Caco-2 (cell line): ENCODE results near the gene ZFAND2A. TPM values are rescaled to one million over a fixed set of nuclear protein-coding genes. Genes with fewer than 3 reads are reported as not detected.

Experiments used
- BruUV-seq: library from RNA; stranded (reverse); fragments of 400-500 nt; replicated peaks from 2 replicates; lab custom pipeline; 2021; lab: Mats Ljungman, UMichigan
- CTCF ChIA-PET: fragments of 300-600 bp; sonication (Branson Sonifier 250); formaldehyde crosslinking; loops from one replicate; lab custom pipeline; 2022; ENCODE audit warnings: antibody characterized with exemption; lab: Charles Lee
- POLR2A ChIA-PET: fragments of 300-600 bp; sonication (Branson Sonifier 250); formaldehyde crosslinking; loops from one replicate; lab custom pipeline; 2022; ENCODE audit warnings: antibody characterized with exemption; lab: Charles Lee
- DNase-seq, 2 experiments: peaks; one replicate each; pipeline versions ENCODE4 v3.0.0 to v3.0.0-alpha.2; 2020 to 2022
- H3K27me3 ChIP-seq: replicated peaks from 2 replicates; pipeline ENCODE4 v1.6.0; 2011; ENCODE audit warnings: low read length; ENCODE audit not compliant: control insufficient read depth, insufficient read depth
- H3K36me3 ChIP-seq: 2 replicates; pipeline ENCODE4 v1.5.1; 2011; ENCODE audit warnings: low read length; ENCODE audit not compliant: control insufficient read depth, insufficient read depth
- H3K4me1 ChIP-seq: fragments of 250-450 bp; sonication (Bioruptor Pico); 2 replicates; pipeline ENCODE4 v1.5.1; 2020; ENCODE audit warnings: mild to moderate bottlenecking
- H3K4me3 ChIP-seq: 2 replicates; pipeline ENCODE4 v1.5.1; 2011; ENCODE audit warnings: low read depth, mild to moderate bottlenecking, control low read depth, low read length
- H3K9me3 ChIP-seq: fragments of 250-450 bp; sonication (Bioruptor Pico); 2 replicates; pipeline ENCODE4 v1.5.1; 2020; ENCODE audit warnings: mild to moderate bottlenecking, moderate library complexity
- H3K27ac Mint-ChIP-seq: one replicate; pipeline ENCODE4 v1.8.0; 2022; ENCODE audit warnings: mixed read lengths; ENCODE audit not compliant: unreplicated experiment
- H3K27me3 Mint-ChIP-seq: one replicate; pipeline ENCODE4 v1.8.0; 2022; ENCODE audit warnings: mixed read lengths; ENCODE audit not compliant: insufficient read depth, unreplicated experiment
- H3K36me3 Mint-ChIP-seq: one replicate; pipeline ENCODE4 v1.8.0; 2022; ENCODE audit warnings: mild to moderate bottlenecking, mixed read lengths; ENCODE audit not compliant: insufficient read depth, unreplicated experiment
- H3K4me1 Mint-ChIP-seq: one replicate; pipeline ENCODE4 v1.8.0; 2022; ENCODE audit warnings: low read depth, mixed read lengths; ENCODE audit not compliant: unreplicated experiment
- H3K4me3 Mint-ChIP-seq: one replicate; pipeline ENCODE4 v1.8.0; 2022; ENCODE audit warnings: mild to moderate bottlenecking, moderate library complexity, mixed read lengths; ENCODE audit not compliant: unreplicated experiment
- H3K9me3 Mint-ChIP-seq: one replicate; pipeline ENCODE4 v1.8.0; 2022; ENCODE audit warnings: mixed read lengths; ENCODE audit not compliant: unreplicated experiment
- CTCF ChIP-seq, 2 experiments: fragments of 200-600 bp in 1 of 2; IDR thresholded peaks; 1 replicate in 1 of 2; 2 replicates in 1 of 2; pipeline versions ENCODE4 v1.5.1 to v1.8.0; 2011 to 2022; ENCODE audit warnings: antibody characterized with exemption in 1 of 2, control low read depth in 1 of 2, inconsistent platforms in 1 of 2, low read depth in 1 of 2, low read length in 1 of 2, mild to moderate bottlenecking in 1 of 2, moderate library complexity in 1 of 2; ENCODE audit not compliant: insufficient read depth in 1 of 2, severe bottlenecking in 1 of 2, unreplicated experiment in 1 of 2
- intact Hi-C: fragments of 100-400 bp; cut with micrococcal nuclease; formaldehyde crosslinking; loops from one replicate; pipeline ENCODE4 v1.10.0; 2022; ENCODE audit not compliant: unreplicated experiment
- total RNA-seq: library from RNA; stranded (reverse); gene quantifications from 2 replicates; pipeline ENCODE4 v1.2.3, GENCODE V29; 2022

ZFAND2A gene
- total RNA-seq, 1 experiment from 2014 or later = 32.1 TPM

- H3K27ac Mint-ChIP-seq = no peak overlapping the region
- H3K9me3 Mint-ChIP-seq = no peaks in the 10 kb centered on the region
- H3K4me1 ChIP-seq = peaks cover 21% of the 10 kb centered on the region
- H3K4me3 ChIP-seq = no peak overlapping the region
- intact Hi-C loops = no loop called here
- TF ChIP-seq CTCF (IDR thresholded peaks at IDR 0.05; ENCODE audit: insufficient read depth in 1 of 2, low read depth in 1 of 2, low read length in 1 of 2, severe bottlenecking in 1 of 2, unreplicated experiment in 1 of 2) = no peak
- CTCF ChIA-PET = no interaction called here
- H3K4me3 Mint-ChIP-seq = no peak overlapping the region
- peaks cover 47% of the 10 kb centered on the region for H3K36me3 Mint-ChIP-seq
- no TSS peak for BruUV-seq
- POLR2A ChIA-PET = no interaction called here
- H3K9me3 ChIP-seq = no peaks in the 10 kb centered on the region
- H3K27me3 Mint-ChIP-seq = no peaks in the 10 kb centered on the region
- peaks cover 2% of the 10 kb centered on the region; the same call in 1 of the 2 replicates for H3K36me3 ChIP-seq
- H3K4me1 Mint-ChIP-seq = no peaks in the 10 kb centered on the region
- no peaks in the 10 kb centered on the region for H3K27me3 ChIP-seq
- no peak for DNase-seq
Measured at GRCh38 chr7:1154172-1154739, 5.7 kb downstream of the ZFAND2A start.

GRCh38 chr7:1152492-1152891, 7.5 kb downstream of the ZFAND2A start:
- no peak for TF ChIP-seq CTCF (IDR thresholded peaks at IDR 0.05; ENCODE audit: insufficient read depth in 1 of 2, low read depth in 1 of 2, low read length in 1 of 2, severe bottlenecking in 1 of 2, unreplicated experiment in 1 of 2)
- ChIA-PET CTCF (no interaction called here), POLR2A (no interaction called here)
- intact Hi-C loops = no loop called here
- Mint-ChIP-seq H3K4me3 (no peak overlapping the region), H3K27me3 (no peaks in the 10 kb centered on the region), H3K27ac (no peak overlapping the region), H3K4me1 (no peaks in the 10 kb centered on the region), H3K9me3 (no peaks in the 10 kb centered on the region), H3K36me3 (peaks cover 47% of the 10 kb centered on the region)
- H3K36me3 ChIP-seq = peaks cover 2% of the 10 kb centered on the region; the same call in 1 of the 2 replicates
- H3K4me3 ChIP-seq = no peak overlapping the region
- H3K27me3 ChIP-seq = no peaks in the 10 kb centered on the region
- no TSS peak for BruUV-seq
- no peak for DNase-seq
- no peaks in the 10 kb centered on the region for H3K9me3 ChIP-seq
- H3K4me1 ChIP-seq = peaks cover 10% of the 10 kb centered on the region

GRCh38 chr7:1151653-1152425, 8.2 kb downstream of the ZFAND2A start:
- no peaks in the 10 kb centered on the region for H3K27me3 Mint-ChIP-seq
- ChIA-PET POLR2A (no interaction called here), CTCF (no interaction called here)
- H3K9me3 Mint-ChIP-seq = no peaks in the 10 kb centered on the region
- peaks cover 2% of the 10 kb centered on the region; the same call in 1 of the 2 replicates for H3K36me3 ChIP-seq
- H3K27me3 ChIP-seq = no peaks in the 10 kb centered on the region
- no peaks in the 10 kb centered on the region for H3K9me3 ChIP-seq
- peaks cover 47% of the 10 kb centered on the region for H3K36me3 Mint-ChIP-seq
- H3K4me1 Mint-ChIP-seq = no peaks in the 10 kb centered on the region
- no TSS peak for BruUV-seq
- no peak overlapping the region for H3K27ac Mint-ChIP-seq
- no peak for TF ChIP-seq CTCF (IDR thresholded peaks at IDR 0.05; ENCODE audit: insufficient read depth in 1 of 2, low read depth in 1 of 2, low read length in 1 of 2, severe bottlenecking in 1 of 2, unreplicated experiment in 1 of 2)
- no peak overlapping the region for H3K4me3 Mint-ChIP-seq
- intact Hi-C loops = no loop called here
- no peak overlapping the region for H3K4me3 ChIP-seq
- DNase-seq = no peak
- peaks cover 4% of the 10 kb centered on the region for H3K4me1 ChIP-seq
